Thyroid gland (tissue), 4 donors: ENCODE measurements around the gene NAV2. TPM values are rescaled to one million over a fixed set of nuclear protein-coding genes. Genes with fewer than 3 reads are reported as not detected.

ENCODE experiments used
- DNase-seq, 2 donors: peaks; one replicate each; pipeline ENCODE4 v3.0.0-alpha.2; 2019
- H3K27ac ChIP-seq, 3 donors: fragments of 200-600 bp; sonication (generic); 1 replicate in 2 of 3; 2 replicates in 1 of 3; pipeline ENCODE4 v1.5.1; 2016 to 2019; ENCODE audit warnings: mild to moderate bottlenecking in 1 of 3, moderate library complexity in 1 of 3
- H3K27me3 ChIP-seq: fragments of 200-600 bp; sonication (generic); one replicate; pipeline ENCODE4 v1.5.1; 2019
- H3K36me3 ChIP-seq, 2 donors: fragments of 200-600 bp; sonication (generic); one replicate each; pipeline ENCODE4 v1.5.1; 2016 to 2019
- H3K4me1 ChIP-seq, 2 donors: fragments of 200-600 bp; sonication (generic); one replicate each; pipeline ENCODE4 v1.5.1; 2017 to 2019
- H3K4me3 ChIP-seq, 3 donors: fragments of 200-600 bp; sonication (generic); replicated peaks in 1 of 3; 1 replicate in 2 of 3; 2 replicates in 1 of 3; pipeline ENCODE4 v1.5.1; 2016; ENCODE audit warnings: mild to moderate bottlenecking in 1 of 3
- H3K9me3 ChIP-seq: fragments of 200-600 bp; sonication (generic); one replicate; pipeline ENCODE4 v1.5.1; 2017
- CTCF ChIP-seq, 6 experiments: fragments of 200-600 bp in 3 of 6; fragments of 450-650 bp in 3 of 6; sonication (generic) in 3 of 6; IDR thresholded peaks; one replicate each; pipeline ENCODE4 v1.5.1; 2016 to 2019; ENCODE audit warnings: antibody characterized with exemption in 6 of 6, mild to moderate bottlenecking in 2 of 6, inconsistent platforms in 1 of 6, moderate library complexity in 1 of 6
- POLR2A ChIP-seq, 2 donors: fragments of 450-650 bp; IDR thresholded peaks; one replicate each; pipeline ENCODE4 v1.6.1; 2017; ENCODE audit warnings: antibody characterized with exemption in 2 of 2, mild to moderate bottlenecking in 2 of 2, moderate library complexity in 1 of 2
- WGBS, 2 donors: methylation state at CpG; one replicate each; pipeline ENCODE4 v1.1.5; 2017; 5-methylcytosine and 5-hydroxymethylcytosine counted together
- intact Hi-C: fragments of 100-400 bp; cut with DNase I; formaldehyde crosslinking; loops from one replicate; pipeline ENCODE4 v1.15.1; 2023
- total RNA-seq, 4 donors: library from RNA; depleted of rRNA; stranded (reverse); fragments of >200 nt; gene quantifications; one replicate each; pipeline ENCODE4 v1.2.3, GENCODE V29; 2016

Gene NAV2
- total RNA-seq, 4 donors from 2014 or later, result 34.8 to 88.6 (median 54.5) TPM

GRCh38 chr11:20156280-20156875 is 443.7 kb downstream of the NAV2 start:
- no peaks in the 10 kb centered on the region for H3K36me3 ChIP-seq
- H3K4me1 ChIP-seq, result peaks cover 12 to 17% of the 10 kb centered on the region in 2 donors
- H3K9me3 ChIP-seq, result no peaks in the 10 kb centered on the region
- intact Hi-C loops, result no loop called here
- peaks cover 38% of the 10 kb centered on the region for H3K27me3 ChIP-seq
- WGBS, 2 donors, result 1 to 5% methylated on average over 22 to 25 of the region's 51 CpGs
- TF ChIP-seq CTCF (IDR thresholded peaks at IDR 0.05) (no peak), POLR2A (IDR thresholded peaks at IDR 0.05) (no peak)
- no peak overlapping the region for H3K27ac ChIP-seq
- H3K4me3 ChIP-seq, result peak overlapping the region in 1 of 3 donors; percentile 19
- DNase-seq, result no peak

- TF ChIP-seq CTCF (IDR thresholded peaks at IDR 0.05), result no peak
- no peak for TF ChIP-seq POLR2A (IDR thresholded peaks at IDR 0.05)
- DNase-seq, result peak in 1 of 2 donors; percentile 3
- Histone ChIP-seq H3K9me3 (no peaks in the 10 kb centered on the region), H3K27ac (no peak overlapping the region), H3K36me3 (no peaks in the 10 kb centered on the region), H3K27me3 (peaks cover 38% of the 10 kb centered on the region), H3K4me3 (no peak overlapping the region), H3K4me1 (peaks cover 12 to 17% of the 10 kb centered on the region in 2 donors)
- intact Hi-C loops, result no loop called here
- 3 to 5% methylated on average over 20 to 32 of the region's 45 CpGs for WGBS, 2 donors
Measured at GRCh38 chr11:20156876-20157613, 444.4 kb downstream of the NAV2 start.

- TF ChIP-seq POLR2A (IDR thresholded peaks at IDR 0.05) (no peak), CTCF (IDR thresholded peaks at IDR 0.05) (no peak)
- H3K36me3 ChIP-seq, result no peaks in the 10 kb centered on the region
Measured at GRCh38 chr11:20157728-20158127, 445.1 kb downstream of the NAV2 start.

GRCh38 chr11:20158597-20159257 is 446.1 kb downstream of the NAV2 start:
- H3K4me3 ChIP-seq, result no peak overlapping the region
- intact Hi-C loops, result no loop called here
- TF ChIP-seq POLR2A (IDR thresholded peaks at IDR 0.05) (no peak), CTCF (IDR thresholded peaks at IDR 0.05) (no peak)
- H3K27ac ChIP-seq, result no peak overlapping the region
- no peaks in the 10 kb centered on the region for H3K36me3 ChIP-seq
- peak; percentile 67 to 76 for DNase-seq
- no peaks in the 10 kb centered on the region for H3K9me3 ChIP-seq
- H3K27me3 ChIP-seq, result peaks cover 54% of the 10 kb centered on the region
- 5 to 6% methylated on average over 32 to 33 of the region's 33 CpGs for WGBS, 2 donors
- H3K4me1 ChIP-seq, result peaks cover 21 to 28% of the 10 kb centered on the region in 2 donors

More at GRCh38 chr11:20157728-20158127, 445.1 kb downstream of the NAV2 start:
- peaks cover 44% of the 10 kb centered on the region for H3K27me3 ChIP-seq
- peaks cover 12 to 18% of the 10 kb centered on the region in 2 donors for H3K4me1 ChIP-seq
- intact Hi-C loops, result no loop called here
- H3K9me3 ChIP-seq, result no peaks in the 10 kb centered on the region
- WGBS, 2 donors, result 6 to 7% methylated on average over 9 of the region's 9 CpGs
- DNase-seq, result no peak
- H3K27ac ChIP-seq, result no peak overlapping the region
- H3K4me3 ChIP-seq, result no peak overlapping the region
